Activated naive CD4-positive, alpha-beta T cell treated with anti-CD3 and anti-CD28 coated beads, Interleukin-2, amount 10 ng/mL, durations not matched to agents 7 days and 5 days (primary cell): ENCODE measurements around the gene ARL5B.

Source experiments
- CTCF ChIA-PET: fragments of 350-600 bp; sonication (Branson Sonifier 250); formaldehyde crosslinking; loops from one replicate; lab custom pipeline; 2021; ENCODE audit warnings: antibody characterized with exemption; lab: Charles Lee
- DNase-seq: peaks from one replicate; pipeline ENCODE4 v3.0.0-alpha.2; 2020
- H3K27ac Mint-ChIP-seq: one replicate; pipeline ENCODE4 v1.8.0; 2021; ENCODE audit warnings: mild to moderate bottlenecking, moderate library complexity, mixed read lengths
- H3K27me3 Mint-ChIP-seq: one replicate; pipeline ENCODE4 v1.8.0; 2021; ENCODE audit warnings: mild to moderate bottlenecking, mixed read lengths
- H3K36me3 Mint-ChIP-seq: one replicate; pipeline ENCODE4 v1.8.0; 2021; ENCODE audit warnings: mixed read lengths
- H3K4me1 Mint-ChIP-seq: one replicate; pipeline ENCODE4 v1.8.0; 2021; ENCODE audit warnings: mixed read lengths
- H3K4me3 Mint-ChIP-seq: one replicate; pipeline ENCODE4 v1.8.0; 2021; ENCODE audit warnings: mild to moderate bottlenecking, moderate library complexity, mixed read lengths
- H3K9me3 Mint-ChIP-seq: one replicate; pipeline ENCODE4 v1.8.0; 2021; ENCODE audit warnings: mixed read lengths

Gene ARL5B

DNA sequence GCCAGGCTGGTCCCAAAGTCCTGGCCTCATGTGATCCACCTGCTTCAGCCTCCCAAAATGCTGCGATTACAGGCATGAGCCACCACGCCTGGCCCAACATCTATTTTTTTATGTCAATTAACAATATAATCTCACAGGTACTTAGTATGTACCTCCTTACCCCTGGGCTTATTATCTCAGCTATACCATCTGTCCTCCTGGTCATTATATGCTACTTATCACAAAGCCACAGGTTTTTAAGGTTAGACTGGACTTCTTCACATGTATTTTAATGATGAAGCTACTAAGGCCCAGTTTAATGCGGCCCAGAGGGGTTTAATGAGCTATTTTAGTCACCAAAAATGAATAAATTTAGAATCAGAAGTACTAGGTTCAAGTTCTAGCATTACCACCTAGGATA is 11.3 kb upstream of the ARL5B start:
- Mint-ChIP-seq H3K9me3 (no peaks in the 10 kb centered on the region), H3K27ac (no peak overlapping the region), H3K36me3 (peaks cover 17% of the 10 kb centered on the region), H3K4me3 (no peak overlapping the region), H3K27me3 (no peaks in the 10 kb centered on the region), H3K4me1 (peaks cover 49% of the 10 kb centered on the region)
- CTCF ChIA-PET: interaction anchor here (0.6 to 1.5 kb wide), 2 partner anchors 9 to 12 kb away, joined by 3 to 4 read pairs; no protein-coding TSS in a partner anchor
- no peak for DNase-seq

DNA sequence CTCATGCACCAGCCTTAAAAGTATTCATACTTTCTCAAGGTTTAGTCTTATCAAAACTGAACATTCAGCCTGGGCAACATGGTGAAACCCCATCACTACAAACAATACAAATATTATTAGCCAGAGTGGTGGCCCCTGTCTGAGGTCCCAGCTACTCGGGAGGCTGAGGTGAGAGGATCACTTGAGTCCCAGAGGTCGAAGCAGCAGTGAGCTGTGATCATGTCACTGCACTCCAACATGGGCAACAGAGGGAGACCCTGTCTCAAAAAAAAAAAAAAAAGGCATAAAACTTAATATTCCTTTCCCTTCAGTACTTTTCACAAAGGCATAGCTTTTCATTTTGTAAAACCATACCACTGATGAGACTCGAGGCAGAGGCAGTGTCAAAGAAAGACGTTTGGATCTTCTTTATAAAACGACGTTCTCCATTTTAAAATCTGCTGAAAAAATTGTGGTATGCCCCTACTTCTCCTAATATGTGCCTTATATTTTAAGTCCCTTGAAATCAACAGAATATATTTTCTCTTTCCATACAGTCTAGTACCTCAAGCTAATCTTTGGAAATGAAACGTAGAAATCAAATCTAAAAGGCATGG is 9.8 kb upstream of the ARL5B start:
- peak overlapping the region; percentile 97 for H3K27ac Mint-ChIP-seq
- peaks cover 24% of the 10 kb centered on the region for H3K36me3 Mint-ChIP-seq

DNA sequence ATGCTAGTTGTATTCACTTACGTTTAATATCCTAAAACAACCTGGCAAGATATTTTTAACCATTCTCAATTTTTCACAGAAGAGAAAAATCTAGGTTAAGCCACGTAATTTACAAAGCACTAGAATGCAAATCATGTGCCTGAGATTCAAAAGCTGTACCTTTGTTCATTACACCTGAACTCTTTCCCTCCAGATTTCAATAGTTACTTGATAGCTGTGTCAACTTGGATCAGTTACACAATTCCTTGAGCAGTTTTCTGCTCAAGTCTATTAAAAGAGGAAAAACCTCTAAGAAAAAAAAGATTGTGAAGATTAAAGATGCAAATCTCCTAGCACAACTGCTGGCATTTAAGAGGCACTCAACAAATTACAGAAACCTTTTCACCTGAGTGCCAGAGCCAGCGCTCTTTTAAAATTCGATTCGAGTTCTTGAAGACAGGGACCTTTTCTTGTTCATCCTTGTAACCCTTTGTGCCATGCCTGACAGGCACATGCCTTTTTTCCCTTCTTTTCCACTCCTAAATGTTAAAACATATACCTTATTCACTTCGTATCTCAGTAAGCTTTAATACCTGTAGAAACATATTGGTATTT is 8.7 kb upstream of the ARL5B start:
- CTCF ChIA-PET: no interaction called here
- peak overlapping the region; percentile 95 for H3K4me3 Mint-ChIP-seq
- peaks cover 22% of the 10 kb centered on the region for H3K36me3 Mint-ChIP-seq
- H3K27ac Mint-ChIP-seq: peak overlapping the region; percentile 97
- H3K9me3 Mint-ChIP-seq: no peaks in the 10 kb centered on the region
- H3K27me3 Mint-ChIP-seq: no peaks in the 10 kb centered on the region
- peak; percentile 22 for DNase-seq
- peaks cover 47% of the 10 kb centered on the region for H3K4me1 Mint-ChIP-seq

More for the DNA sequence above, 9.8 kb upstream of the ARL5B start:
- H3K27me3 Mint-ChIP-seq: no peaks in the 10 kb centered on the region
- CTCF ChIA-PET: interaction anchor here (1.5 kb wide), 1 partner anchor 10 kb away, joined by 4 read pairs; no protein-coding TSS in a partner anchor
- no peak for DNase-seq
- no peaks in the 10 kb centered on the region for H3K9me3 Mint-ChIP-seq
- H3K4me3 Mint-ChIP-seq: peak overlapping the region; percentile 95
- H3K4me1 Mint-ChIP-seq: peaks cover 47% of the 10 kb centered on the region

DNA sequence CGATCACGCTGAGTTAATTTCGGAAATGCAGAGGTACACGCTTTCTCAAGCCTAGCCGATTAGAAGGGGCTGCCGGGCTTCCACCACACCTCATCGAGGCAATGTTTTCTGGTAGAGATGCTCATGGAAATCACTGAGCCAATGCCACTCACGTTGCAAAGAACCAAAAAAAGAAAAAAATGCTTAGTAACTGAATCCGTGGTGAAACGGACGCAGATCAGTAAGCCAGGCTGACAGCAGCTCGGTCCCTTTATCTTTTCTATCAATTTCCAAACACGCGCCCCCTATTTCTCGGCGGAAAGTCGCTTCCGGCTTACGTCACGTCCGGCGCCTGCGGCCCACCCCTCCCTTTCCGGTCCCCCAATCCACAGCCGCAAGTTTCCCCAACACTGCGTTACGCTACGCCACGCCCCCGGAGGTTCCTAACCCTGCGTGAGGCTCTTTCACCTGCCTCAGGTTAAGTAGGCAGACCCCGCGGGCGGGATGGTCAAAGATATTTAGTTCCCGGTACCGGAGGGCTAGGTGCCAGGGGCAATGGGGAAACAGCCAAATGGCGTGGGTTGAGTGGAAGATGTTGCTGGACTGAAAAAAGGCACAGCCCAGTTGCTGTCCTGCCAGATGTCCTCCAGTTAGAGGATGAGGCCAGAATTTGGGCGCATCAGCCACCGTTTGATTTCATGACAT is 7.8 kb upstream of the ARL5B start, which contains the start of gene NSUN6:
NSUN6 (minus strand) TSS at position 264 of the 684 bp plus-strand sequence. CDS start 384 bp downstream, outside the sequence.
- Mint-ChIP-seq H3K27ac (peak within 1 kb of the TSS; percentile 97), H3K9me3 (no peaks in the 10 kb centered on the region), H3K4me3 (peak within 1 kb of the TSS; percentile 95), H3K36me3 (peaks cover 21% of the 10 kb centered on the region), H3K27me3 (no peaks in the 10 kb centered on the region), H3K4me1 (peaks cover 50% of the 10 kb centered on the region)
- peak; percentile 95 for DNase-seq
- CTCF ChIA-PET: no interaction called here

DNA sequence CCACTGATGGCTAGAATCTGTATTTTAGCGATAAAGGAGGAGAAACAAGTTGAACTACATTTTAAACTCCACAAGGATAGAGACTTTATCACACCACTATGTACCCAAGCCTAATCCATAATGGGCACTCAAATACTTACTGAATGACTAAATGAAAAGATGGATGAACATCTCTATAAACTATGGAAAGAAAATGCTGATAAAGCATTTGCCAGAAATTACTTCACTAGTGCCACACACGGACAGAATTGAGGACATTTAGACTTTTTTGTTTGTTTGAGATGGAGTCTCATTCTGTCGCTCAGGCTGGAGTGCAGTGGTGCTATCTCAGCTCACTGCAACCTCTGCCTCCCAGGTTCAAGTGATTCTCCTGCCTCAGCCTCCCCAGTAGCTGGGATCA is 6.1 kb upstream of the ARL5B start:
- CTCF ChIA-PET: no interaction called here
- no peaks in the 10 kb centered on the region for H3K9me3 Mint-ChIP-seq
- no peaks in the 10 kb centered on the region for H3K27me3 Mint-ChIP-seq
- no peak overlapping the region for H3K27ac Mint-ChIP-seq
- peaks cover 18% of the 10 kb centered on the region for H3K36me3 Mint-ChIP-seq
- DNase-seq: no peak
- no peak overlapping the region for H3K4me3 Mint-ChIP-seq
- H3K4me1 Mint-ChIP-seq: peaks cover 54% of the 10 kb centered on the region

DNA sequence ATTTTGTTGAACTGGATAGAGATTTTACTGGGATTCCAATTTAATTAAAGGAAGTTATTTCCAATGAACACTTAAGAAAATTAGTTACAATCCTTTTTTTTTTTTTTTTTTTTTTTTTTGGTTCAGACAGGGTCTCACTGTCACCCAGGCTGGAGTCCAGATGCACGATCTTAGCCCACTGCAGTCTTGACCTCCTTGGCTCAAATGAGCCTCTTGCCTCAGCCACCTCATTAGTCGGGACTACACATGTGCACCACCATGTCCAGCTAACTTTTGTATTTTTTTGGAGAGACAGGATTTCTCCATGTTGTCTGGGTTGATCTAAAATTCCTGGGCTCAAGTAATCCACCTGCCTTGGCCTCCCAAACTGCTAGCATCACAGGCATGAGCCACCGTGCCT is 2.5 kb upstream of the ARL5B start:
- H3K4me3 Mint-ChIP-seq: no peak overlapping the region
- no peak overlapping the region for H3K27ac Mint-ChIP-seq
- H3K9me3 Mint-ChIP-seq: no peaks in the 10 kb centered on the region
- no peaks in the 10 kb centered on the region for H3K27me3 Mint-ChIP-seq
- peaks cover 45% of the 10 kb centered on the region for H3K4me1 Mint-ChIP-seq
- CTCF ChIA-PET: no interaction called here
- no peak for DNase-seq
- peaks cover 25% of the 10 kb centered on the region for H3K36me3 Mint-ChIP-seq

DNA sequence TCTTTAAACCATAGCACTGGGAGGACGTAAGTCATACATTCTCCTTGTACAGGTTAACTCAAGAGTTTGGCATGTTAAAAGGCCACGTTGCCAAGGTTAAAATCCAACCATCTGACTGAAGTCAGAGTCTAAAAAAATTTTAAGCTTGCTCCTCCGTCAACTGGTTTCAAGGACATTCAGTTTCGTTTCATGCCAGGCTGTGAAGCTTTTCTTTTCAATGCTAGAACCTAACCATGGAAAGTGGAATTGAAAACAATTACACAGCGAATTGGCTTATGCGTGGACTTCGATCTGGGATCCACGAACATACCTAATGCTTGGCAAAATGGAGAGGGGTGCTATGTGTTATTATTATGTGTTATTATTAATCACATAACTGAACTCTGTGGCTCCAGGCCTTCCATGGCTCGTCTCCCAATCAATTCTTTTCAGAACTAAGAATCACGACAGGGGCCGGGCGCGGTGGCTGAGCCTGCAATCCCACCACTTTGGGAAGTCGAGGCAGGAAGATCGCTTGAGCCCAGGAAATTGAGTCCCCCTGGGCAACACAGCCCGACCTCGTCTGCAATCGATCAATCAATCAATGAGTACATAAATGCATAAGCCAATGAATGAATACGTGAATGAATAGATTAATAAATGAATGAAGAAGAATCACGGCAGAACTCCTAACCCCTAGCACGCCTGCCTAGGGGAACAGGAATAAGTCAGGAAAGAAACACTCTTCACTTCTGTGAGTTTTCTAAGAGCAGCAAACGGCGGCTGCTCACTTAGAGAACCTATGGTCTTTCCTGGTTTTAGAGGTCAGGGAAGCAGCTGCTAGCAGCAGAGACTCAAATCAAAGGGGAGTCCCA is 733 bp upstream of the ARL5B start:
- H3K9me3 Mint-ChIP-seq: no peaks in the 10 kb centered on the region
- H3K4me1 Mint-ChIP-seq: peaks cover 43% of the 10 kb centered on the region
- peak overlapping the region; percentile 96 for H3K27ac Mint-ChIP-seq
- peak overlapping the region; percentile 97 for H3K4me3 Mint-ChIP-seq
- peak; percentile 23 for DNase-seq
- no peaks in the 10 kb centered on the region for H3K27me3 Mint-ChIP-seq
- CTCF ChIA-PET: interaction anchor here (0.6 kb wide), 1 partner anchor 9 kb away, joined by 4 read pairs; no protein-coding TSS in a partner anchor
- peaks cover 21% of the 10 kb centered on the region for H3K36me3 Mint-ChIP-seq

DNA sequence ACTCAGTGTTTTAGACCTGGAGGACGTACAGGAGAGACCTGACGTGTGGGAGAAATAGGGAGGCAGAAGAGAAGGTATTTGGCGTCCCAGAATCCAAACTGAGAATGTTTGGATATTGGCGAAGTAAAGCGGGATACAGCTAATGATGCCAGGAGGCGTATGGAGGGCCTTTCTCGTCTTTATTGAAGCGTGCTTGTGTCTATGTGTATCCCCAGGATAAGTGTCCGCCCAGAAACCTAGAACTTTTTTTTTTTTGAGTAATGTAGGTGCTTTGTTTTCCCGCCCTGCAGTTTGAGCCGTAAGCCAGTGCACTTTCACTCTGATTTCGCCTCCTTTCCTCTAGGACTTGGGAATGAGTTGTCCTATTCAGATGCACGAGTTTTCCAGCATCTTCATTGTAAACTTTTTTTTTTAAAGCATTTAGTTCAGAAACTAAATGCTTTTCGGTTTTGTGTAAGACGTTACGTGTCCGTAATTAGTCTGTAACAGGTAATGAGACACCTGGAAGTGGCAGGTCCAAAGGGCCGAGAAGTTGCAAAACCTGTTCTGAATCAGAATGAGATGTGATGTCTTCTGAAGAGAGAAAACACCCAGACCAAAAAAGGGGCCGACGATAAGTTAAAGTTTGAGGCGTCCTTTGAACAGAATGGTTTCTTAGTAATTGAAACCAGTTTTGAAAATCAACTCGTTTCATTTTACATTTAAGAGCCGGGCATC is 746 bp downstream of the ARL5B start:
- peak; percentile 29 for DNase-seq
- Mint-ChIP-seq H3K4me1 (peaks cover 49% of the 10 kb centered on the region), H3K36me3 (peaks cover 18% of the 10 kb centered on the region), H3K27me3 (no peaks in the 10 kb centered on the region), H3K4me3 (peak overlapping the region; percentile 97), H3K9me3 (no peaks in the 10 kb centered on the region), H3K27ac (peak overlapping the region; percentile 96)
- CTCF ChIA-PET: no interaction called here

DNA sequence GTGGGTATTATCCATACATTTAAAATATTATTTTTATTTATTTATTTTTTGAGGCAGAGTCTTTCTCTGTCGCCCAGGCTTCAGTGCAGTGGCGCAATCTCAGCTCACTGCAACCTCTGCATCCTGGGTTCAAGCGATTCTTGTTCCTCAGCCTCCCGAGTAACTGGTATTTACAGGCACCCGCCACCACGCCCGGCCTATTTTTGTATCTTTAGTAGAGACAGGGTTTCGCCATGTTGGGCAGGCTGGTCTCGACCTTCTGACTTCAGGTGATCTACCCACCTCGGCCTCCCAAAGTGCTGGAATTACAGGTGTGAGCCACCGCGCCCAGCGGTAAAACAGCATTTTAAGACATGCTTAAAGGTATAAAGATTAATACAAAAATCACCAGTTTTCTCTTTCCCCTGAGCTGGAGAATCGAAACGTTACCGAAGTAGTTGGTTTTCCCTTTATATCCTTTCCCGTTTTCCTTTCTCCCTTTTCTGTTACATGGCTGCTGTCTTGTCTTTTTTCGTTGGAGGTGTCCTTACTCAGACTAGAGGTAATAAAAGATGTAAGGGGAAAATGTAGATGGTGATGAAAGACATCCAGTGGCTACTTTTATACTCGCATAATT is 1.7 kb downstream of the ARL5B start:
- H3K27ac Mint-ChIP-seq: peak overlapping the region; percentile 72
- H3K9me3 Mint-ChIP-seq: no peaks in the 10 kb centered on the region
- H3K36me3 Mint-ChIP-seq: peaks cover 21% of the 10 kb centered on the region
- CTCF ChIA-PET: no interaction called here
- H3K4me1 Mint-ChIP-seq: peaks cover 53% of the 10 kb centered on the region
- H3K4me3 Mint-ChIP-seq: peak overlapping the region; percentile 74
- no peaks in the 10 kb centered on the region for H3K27me3 Mint-ChIP-seq
- no peak for DNase-seq

DNA sequence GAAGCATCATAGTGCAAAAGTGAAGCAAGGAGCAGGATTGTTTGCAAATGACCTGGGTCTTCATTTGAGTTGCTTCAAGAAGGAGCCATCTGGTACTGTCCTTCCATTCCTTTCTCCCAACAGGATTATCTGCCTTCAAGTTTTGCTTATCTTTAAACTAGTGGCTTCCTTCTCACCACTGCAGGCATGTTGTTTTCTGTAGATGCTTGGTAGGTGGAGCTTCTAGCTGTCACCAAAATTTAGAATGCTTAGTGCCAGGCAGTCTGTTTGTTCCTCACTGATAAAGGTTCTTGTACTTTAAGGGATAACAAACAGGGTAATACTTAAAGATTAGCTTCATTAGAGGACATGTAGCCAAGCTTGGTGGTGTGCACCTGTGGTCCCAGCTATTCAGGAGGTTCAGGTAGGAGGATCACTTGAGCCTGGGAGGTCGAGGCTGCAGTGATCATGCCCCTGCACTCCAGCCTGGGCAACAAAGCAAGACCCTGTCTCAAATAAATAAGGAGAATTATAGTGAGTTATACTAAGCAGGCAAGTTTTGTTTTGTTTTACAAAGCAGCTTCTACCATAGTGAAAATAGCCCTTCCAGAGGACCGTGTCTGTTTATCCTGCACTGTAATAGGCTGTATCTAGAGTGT is 5.7 kb downstream of the ARL5B start:
- H3K4me3 Mint-ChIP-seq: no peak overlapping the region
- H3K4me1 Mint-ChIP-seq: peaks cover 40% of the 10 kb centered on the region
- peak overlapping the region; percentile 47 for H3K27ac Mint-ChIP-seq
- CTCF ChIA-PET: interaction anchor here (0.6 kb wide), 1 partner anchor 23 kb away, joined by 3 read pairs; no protein-coding TSS in a partner anchor
- H3K36me3 Mint-ChIP-seq: peaks cover 29% of the 10 kb centered on the region
- no peak for DNase-seq
- no peaks in the 10 kb centered on the region for H3K27me3 Mint-ChIP-seq
- H3K9me3 Mint-ChIP-seq: no peaks in the 10 kb centered on the region

DNA sequence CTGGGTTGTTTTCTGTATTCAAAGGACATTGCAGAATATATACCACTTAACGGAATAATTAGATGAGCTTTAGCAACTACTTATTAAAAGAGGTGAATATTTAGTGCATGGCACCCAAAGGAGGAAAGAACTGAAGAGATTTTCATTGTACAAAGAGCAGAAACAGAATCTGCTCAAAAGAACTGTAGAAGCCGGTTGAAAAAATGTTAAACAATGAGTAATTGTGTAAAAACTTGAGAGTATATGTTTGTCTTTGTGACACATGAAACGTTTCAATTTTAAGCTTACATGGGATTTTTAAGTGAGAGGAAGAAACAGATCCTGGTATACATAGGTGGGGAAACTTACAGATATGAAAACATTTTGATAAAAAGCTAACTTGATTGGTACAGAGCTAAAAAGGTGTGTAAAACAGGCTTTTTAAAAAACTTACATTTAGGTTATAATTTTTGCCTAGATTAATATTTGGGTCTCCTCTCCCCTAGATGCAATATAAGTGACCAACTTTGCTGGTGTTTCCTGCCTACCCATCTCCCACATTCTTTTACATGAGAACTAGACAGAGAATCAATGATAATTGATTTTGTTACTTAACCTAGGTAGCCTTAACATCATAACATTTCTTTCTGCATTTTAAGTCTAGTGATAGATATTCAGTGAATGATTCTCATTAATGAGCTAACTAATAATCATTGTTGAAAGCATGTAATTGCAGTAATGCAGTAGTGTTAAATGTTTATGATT is 6.8 kb downstream of the ARL5B start:
- Mint-ChIP-seq H3K27me3 (no peaks in the 10 kb centered on the region), H3K36me3 (peaks cover 31% of the 10 kb centered on the region), H3K27ac (no peak overlapping the region), H3K4me3 (no peak overlapping the region), H3K9me3 (no peaks in the 10 kb centered on the region), H3K4me1 (peaks cover 31% of the 10 kb centered on the region)
- CTCF ChIA-PET: no interaction called here
- no peak for DNase-seq

DNA sequence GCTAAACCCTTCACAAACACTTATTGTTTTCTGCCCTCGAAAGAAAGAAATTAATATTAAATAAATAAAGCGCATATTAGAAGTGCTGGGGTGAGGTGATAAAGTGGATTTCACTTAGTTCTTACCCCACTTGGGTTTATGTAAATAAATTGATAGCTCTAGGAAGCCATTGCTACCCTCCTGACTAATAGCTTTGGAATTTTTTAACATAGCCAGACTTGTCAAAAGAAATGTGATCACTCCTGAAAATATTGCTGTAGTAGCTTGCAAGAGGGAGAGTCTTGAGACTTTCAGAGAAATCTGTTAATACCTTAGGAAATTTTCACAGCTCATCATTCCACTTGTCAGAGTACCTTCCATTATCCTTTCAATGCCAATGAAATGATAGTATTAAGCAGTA is 7.6 kb downstream of the ARL5B start:
- CTCF ChIA-PET: interaction anchor here (0.6 kb wide), 1 partner anchor 9 kb away, joined by 4 read pairs; no protein-coding TSS in a partner anchor
- DNase-seq: no peak
- H3K36me3 Mint-ChIP-seq: peaks cover 30% of the 10 kb centered on the region

More for the DNA sequence above, 7.6 kb downstream of the ARL5B start:
- peaks cover 23% of the 10 kb centered on the region for H3K4me1 Mint-ChIP-seq
- no peaks in the 10 kb centered on the region for H3K9me3 Mint-ChIP-seq
- H3K4me3 Mint-ChIP-seq: no peak overlapping the region
- no peaks in the 10 kb centered on the region for H3K27me3 Mint-ChIP-seq
- H3K27ac Mint-ChIP-seq: no peak overlapping the region
